B cell (primary cell): ENCODE results near the gene PIK3C2G.

Experiments
- CTCF ChIP-seq: fragments of 200-600 bp; IDR thresholded peaks from one replicate; pipeline ENCODE4 v1.8.0; 2022; ENCODE audit warnings: antibody characterized with exemption, mild to moderate bottlenecking
- EZH2 ChIP-seq: IDR thresholded peaks from 2 replicates; pipeline ENCODE4 v1.6.1; 2012; ENCODE audit warnings: borderline replicate concordance, low read depth, mild to moderate bottlenecking, moderate library complexity, low read length; ENCODE audit not compliant: insufficient read depth, poor library complexity, severe bottlenecking

GRCh38 chr12:18327036-18327435 is 65.7 kb downstream of the PIK3C2G start:
- TF ChIP-seq CTCF (no peak), EZH2 (no peak)
